Measurements from ENCODE around the gene RMND5B.

DNA sequence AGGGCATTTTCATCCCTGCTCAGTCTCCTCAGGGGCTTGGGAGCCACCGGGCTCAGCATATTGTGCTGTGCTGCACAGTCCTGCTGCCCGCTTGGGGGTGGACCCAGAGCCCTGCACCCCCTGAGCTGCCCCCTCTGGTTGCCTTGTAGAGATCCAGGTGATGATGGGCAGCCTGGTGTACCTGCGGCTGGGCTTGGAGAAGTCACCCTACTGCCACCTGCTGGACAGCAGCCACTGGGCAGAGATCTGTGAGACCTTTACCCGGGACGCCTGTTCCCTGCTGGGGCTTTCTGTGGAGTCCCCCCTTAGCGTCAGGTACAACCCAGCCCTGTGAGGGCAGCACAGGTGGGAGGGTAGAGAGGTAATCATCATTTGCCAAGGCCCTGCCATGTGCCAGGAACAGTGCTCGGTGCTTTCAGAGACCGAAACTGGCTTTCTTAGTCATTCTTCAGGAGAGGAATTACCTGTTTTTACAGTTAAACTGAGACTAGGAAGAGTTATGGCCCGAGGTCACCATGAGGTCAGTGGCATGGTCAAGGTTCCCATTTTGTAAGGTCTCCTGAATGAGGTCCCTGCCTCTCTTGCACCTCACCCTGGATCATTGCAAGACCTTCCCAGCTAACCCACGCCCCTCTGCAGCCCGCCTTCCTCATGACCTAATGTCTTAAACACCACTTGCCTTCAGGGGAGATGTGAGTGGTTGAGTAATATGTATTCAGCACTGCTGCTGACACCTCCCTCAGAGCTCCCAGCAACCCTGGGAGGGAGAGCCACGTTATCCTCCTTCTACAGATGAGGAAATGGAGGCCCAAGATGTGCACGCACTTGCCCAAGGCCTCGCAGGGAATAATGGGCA, 15.4 kb downstream of the RMND5B start:
- TF ChIP-seq, protein P1, sequence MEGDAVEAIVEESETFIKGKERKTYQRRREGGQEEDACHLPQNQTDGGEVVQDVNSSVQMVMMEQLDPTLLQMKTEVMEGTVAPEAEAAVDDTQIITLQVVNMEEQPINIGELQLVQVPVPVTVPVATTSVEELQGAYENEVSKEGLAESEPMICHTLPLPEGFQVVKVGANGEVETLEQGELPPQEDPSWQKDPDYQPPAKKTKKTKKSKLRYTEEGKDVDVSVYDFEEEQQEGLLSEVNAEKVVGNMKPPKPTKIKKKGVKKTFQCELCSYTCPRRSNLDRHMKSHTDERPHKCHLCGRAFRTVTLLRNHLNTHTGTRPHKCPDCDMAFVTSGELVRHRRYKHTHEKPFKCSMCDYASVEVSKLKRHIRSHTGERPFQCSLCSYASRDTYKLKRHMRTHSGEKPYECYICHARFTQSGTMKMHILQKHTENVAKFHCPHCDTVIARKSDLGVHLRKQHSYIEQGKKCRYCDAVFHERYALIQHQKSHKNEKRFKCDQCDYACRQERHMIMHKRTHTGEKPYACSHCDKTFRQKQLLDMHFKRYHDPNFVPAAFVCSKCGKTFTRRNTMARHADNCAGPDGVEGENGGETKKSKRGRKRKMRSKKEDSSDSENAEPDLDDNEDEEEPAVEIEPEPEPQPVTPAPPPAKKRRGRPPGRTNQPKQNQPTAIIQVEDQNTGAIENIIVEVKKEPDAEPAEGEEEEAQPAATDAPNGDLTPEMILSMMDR (IDR thresholded peaks at IDR 0.05 in 8 of 11, conservative IDR thresholded peaks at IDR 0.05 in 3 of 11), result peak; percentile 49 to 83 (median 68)
- peak; percentile 33 to 58 (median 41) for TF ChIP-seq POLR2AphosphoS5 (IDR thresholded peaks at IDR 0.05)
- no peak for TF ChIP-seq POLR2A (IDR thresholded peaks at IDR 0.05)
